Right atrium auricular region (tissue), 2 donors: ENCODE data around the gene RAB3C. TPM values are rescaled to one million over a fixed set of nuclear protein-coding genes. Genes with fewer than 3 reads are reported as not detected.

ENCODE experiments used
- DNase-seq: peaks from one replicate; pipeline ENCODE4 v3.0.0-alpha.2; 2019; ENCODE audit warnings: low spot score
- H3K27ac ChIP-seq, 2 donors: fragments of 200-600 bp; sonication (generic); 1 replicate in 1 of 2; 2 replicates in 1 of 2; pipeline ENCODE4 v1.5.1; 2016 to 2019
- H3K27me3 ChIP-seq, 2 donors: fragments of 200-600 bp; sonication (generic); one replicate each; pipeline versions ENCODE4 v1.5.1 to v1.6.0; 2017 to 2019
- H3K36me3 ChIP-seq: fragments of 200-600 bp; sonication (generic); one replicate; pipeline ENCODE4 v1.5.1; 2016
- H3K4me1 ChIP-seq, 2 donors: fragments of 200-600 bp; sonication (generic); one replicate each; pipeline versions ENCODE4 v1.5.1 to v1.6.0; 2017 to 2019
- H3K4me3 ChIP-seq, 2 donors: fragments of 200-600 bp; sonication (generic); 1 replicate in 1 of 2; 2 replicates in 1 of 2; pipeline ENCODE4 v1.5.1; 2017 to 2019; ENCODE audit warnings: mild to moderate bottlenecking in 1 of 2, moderate library complexity in 1 of 2
- H3K9me3 ChIP-seq, 2 donors: fragments of 200-600 bp; sonication (generic); one replicate each; pipeline ENCODE4 v1.5.1; 2019
- CTCF ChIP-seq, 2 donors: fragments of 200-600 bp; sonication (generic); IDR thresholded peaks; one replicate each; pipeline ENCODE4 v1.5.1; 2019; ENCODE audit warnings: antibody characterized with exemption in 2 of 2
- total RNA-seq, 2 donors: library from RNA; depleted of rRNA; stranded (reverse); fragments of >200 nt; gene quantifications; one replicate each; pipeline ENCODE4 v1.1.0, GENCODE V29; 2016

Gene RAB3C
- total RNA-seq, 2 donors from 2014 or later = 0.07 to 0.16 TPM

- Histone ChIP-seq H3K4me1 (no peaks in the 10 kb centered on the region), H3K36me3 (no peaks in the 10 kb centered on the region), H3K27ac (no peak overlapping the region), H3K27me3 (no peaks in the 10 kb centered on the region), H3K4me3 (no peak overlapping the region), H3K9me3 (no peaks in the 10 kb centered on the region)
- no peak for DNase-seq
- no peak for TF ChIP-seq CTCF (IDR thresholded peaks at IDR 0.05)
Observed at GRCh38 chr5:58852566-58852965, 269.7 kb downstream of the RAB3C start.

- H3K9me3 ChIP-seq = no peaks in the 10 kb centered on the region
Observed at GRCh38 chr5:58854441-58854840, 271.6 kb downstream of the RAB3C start.

DNA sequence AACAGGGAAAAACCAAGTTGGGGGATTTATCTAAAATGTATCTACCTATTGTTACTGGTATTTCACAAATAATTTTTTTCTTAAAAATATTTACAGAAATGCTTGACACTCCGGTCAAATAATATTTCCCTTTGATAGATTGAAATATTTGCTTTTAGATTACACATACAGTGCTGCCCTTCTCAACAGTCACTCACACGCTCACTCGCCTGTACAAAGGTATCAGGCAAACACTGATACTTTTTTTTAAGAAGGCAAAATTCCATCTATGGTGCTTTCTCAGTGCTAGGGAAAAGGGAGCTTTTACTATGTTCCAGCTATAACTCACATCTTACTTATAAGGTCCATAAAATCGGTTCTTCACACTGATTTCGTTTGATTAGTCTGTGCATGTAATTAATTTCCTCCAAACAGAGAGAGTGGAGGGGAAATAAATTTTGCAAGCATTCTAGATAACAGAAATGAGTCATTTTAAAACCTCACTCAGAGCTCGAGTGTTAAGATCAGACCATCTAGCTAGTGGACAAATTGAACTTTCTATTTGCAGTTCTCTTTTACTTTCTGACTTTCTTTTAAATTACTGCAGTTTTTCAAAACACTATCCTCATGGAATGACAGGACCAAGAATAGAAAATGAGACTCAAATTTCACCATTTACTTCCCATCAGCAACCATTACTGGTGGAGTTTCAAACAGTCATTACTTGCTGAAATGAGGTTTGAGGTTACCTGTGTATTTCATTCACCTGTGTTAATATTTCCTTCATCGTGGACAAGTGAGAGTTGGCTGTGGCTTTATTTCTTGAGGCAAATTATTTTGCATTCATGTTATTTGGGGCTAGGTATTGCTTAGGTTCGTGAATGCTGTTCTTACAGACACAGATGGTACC lies 273.2 kb downstream of the RAB3C start:
- H3K36me3 ChIP-seq = no peaks in the 10 kb centered on the region
- H3K4me1 ChIP-seq = no peaks in the 10 kb centered on the region
- H3K9me3 ChIP-seq = no peaks in the 10 kb centered on the region
- no peaks in the 10 kb centered on the region for H3K27me3 ChIP-seq
- TF ChIP-seq CTCF (IDR thresholded peaks at IDR 0.05) = no peak
- DNase-seq = no peak
- no peak overlapping the region for H3K4me3 ChIP-seq
- no peak overlapping the region for H3K27ac ChIP-seq

More at GRCh38 chr5:58854441-58854840, 271.6 kb downstream of the RAB3C start:
- Histone ChIP-seq H3K27ac (no peak overlapping the region), H3K4me1 (no peaks in the 10 kb centered on the region), H3K4me3 (no peak overlapping the region), H3K27me3 (no peaks in the 10 kb centered on the region), H3K36me3 (no peaks in the 10 kb centered on the region)
- TF ChIP-seq CTCF (IDR thresholded peaks at IDR 0.05) = no peak
- DNase-seq = no peak

- Histone ChIP-seq H3K36me3 (no peaks in the 10 kb centered on the region), H3K9me3 (no peaks in the 10 kb centered on the region)
- TF ChIP-seq CTCF (IDR thresholded peaks at IDR 0.05) = no peak
Observed at GRCh38 chr5:58857609-58858008, 274.7 kb downstream of the RAB3C start.

DNA sequence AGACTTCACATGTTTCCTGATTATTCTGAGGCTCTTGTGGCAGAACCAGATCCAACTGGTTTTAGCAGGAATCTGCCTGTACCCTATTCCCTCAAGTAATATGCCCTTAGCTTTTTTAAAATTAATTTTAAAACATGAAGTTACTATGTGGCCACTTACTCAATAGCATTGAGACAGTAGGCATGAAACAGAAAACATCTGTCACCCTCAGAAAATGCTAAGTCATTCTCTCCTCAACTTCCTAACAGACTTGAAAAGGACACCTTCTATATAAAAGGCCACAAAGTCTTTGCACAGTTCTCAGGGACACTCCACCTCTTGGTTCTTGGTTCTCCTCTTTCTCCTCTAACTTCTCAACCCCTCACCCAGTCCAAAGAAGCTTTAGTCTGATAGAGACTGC lies 277.8 kb downstream of the RAB3C start:
- H3K27me3 ChIP-seq = no peaks in the 10 kb centered on the region
- H3K36me3 ChIP-seq = no peaks in the 10 kb centered on the region
- no peak overlapping the region for H3K4me3 ChIP-seq
- TF ChIP-seq CTCF (IDR thresholded peaks at IDR 0.05) = no peak
- no peaks in the 10 kb centered on the region for H3K4me1 ChIP-seq
- H3K9me3 ChIP-seq = no peaks in the 10 kb centered on the region
- no peak for DNase-seq
- no peak overlapping the region for H3K27ac ChIP-seq

More at GRCh38 chr5:58857609-58858008, 274.7 kb downstream of the RAB3C start:
- H3K27me3 ChIP-seq = no peaks in the 10 kb centered on the region
- DNase-seq = no peak
- no peak overlapping the region for H3K4me3 ChIP-seq
- no peaks in the 10 kb centered on the region for H3K4me1 ChIP-seq
- no peak overlapping the region for H3K27ac ChIP-seq
